IMR-90 (cell line): ENCODE results near the gene MTHFSD. TPM values are rescaled to one million over a fixed set of nuclear protein-coding genes. Genes with fewer than 3 reads are reported as not detected.

Experiments used
- ATAC-seq: fragments of 200-7000 bp; cut with Tn5 transposase; 2 replicates; pipeline ENCODE4 v1.9.1; 2020; ENCODE audit warnings: low read depth, mild to moderate bottlenecking, moderate library complexity
- Bru-seq: library from RNA; stranded (reverse); fragments of 400-500 nt; gene quantifications from one replicate; lab custom pipeline; 2021; lab: Mats Ljungman, UMichigan
- BruChase-seq, 2 experiments: library from RNA; stranded (reverse); fragments of 400-500 nt; gene quantifications; one replicate each; lab custom pipeline; 2021; lab: Mats Ljungman, UMichigan
- BruUV-seq: library from RNA; stranded (reverse); fragments of 400-500 nt; replicated peaks from 2 replicates; lab custom pipeline; 2021; lab: Mats Ljungman, UMichigan
- CTCF ChIA-PET: fragments of 300-600 bp; formaldehyde crosslinking; extraction: SDS; loops from one replicate; lab custom pipeline; 2021; ENCODE audit warnings: antibody characterized with exemption; lab: Yijun Ruan, JAX
- POLR2A ChIA-PET: fragments of 300-600 bp; sonication (Branson Sonifier 250); formaldehyde crosslinking; loops from one replicate; lab custom pipeline; 2022; ENCODE audit warnings: antibody characterized with exemption; ENCODE audit not compliant: unreplicated experiment; lab: Charles Lee
- DNase-seq: peaks from one replicate; pipeline ENCODE4 v3.0.0; 2013
- H2AFZ ChIP-seq: replicated peaks from 2 replicates; pipeline ENCODE3; 2013; ENCODE audit warnings: low read length, mild to moderate bottlenecking; ENCODE audit not compliant: poor library complexity
- H2AK5ac ChIP-seq: 2 replicates; pipeline ENCODE4 v1.6.1; 2013; ENCODE audit warnings: low read depth, low read length, inconsistent platforms
- H2AK9ac ChIP-seq: replicated peaks from 2 replicates; pipeline ENCODE3; 2013; ENCODE audit warnings: mild to moderate bottlenecking, low read depth, low read length, moderate library complexity; ENCODE audit not compliant: poor library complexity
- H2BK120ac ChIP-seq: 2 replicates; pipeline ENCODE4 v1.6.1; 2013; ENCODE audit warnings: low read depth, low read length, inconsistent platforms
- H2BK15ac ChIP-seq: 3 replicates; pipeline ENCODE4 v1.6.1; 2013; ENCODE audit warnings: low read depth, low read length, inconsistent platforms
- H2BK20ac ChIP-seq: 2 replicates; pipeline ENCODE4 v1.6.1; 2013; ENCODE audit warnings: low read depth, mild to moderate bottlenecking, inconsistent platforms, low read length, moderate library complexity
- H2BK5ac ChIP-seq: 2 replicates; pipeline ENCODE4 v1.6.1; 2013; ENCODE audit warnings: mild to moderate bottlenecking, low read depth, low read length, inconsistent platforms; ENCODE audit not compliant: poor library complexity, severe bottlenecking
- H3K14ac ChIP-seq: replicated peaks from 2 replicates; pipeline ENCODE4 v1.6.1; 2013; ENCODE audit warnings: low read depth, low read length, inconsistent platforms
- H3K18ac ChIP-seq: 2 replicates; pipeline ENCODE4 v1.6.1; 2013; ENCODE audit warnings: low read depth, low read length, control low read depth
- H3K23ac ChIP-seq: 2 replicates; pipeline ENCODE4 v1.6.1; 2013; ENCODE audit warnings: low read depth, low read length, inconsistent platforms
- H3K27ac ChIP-seq: 2 replicates; pipeline ENCODE4 v1.5.1; 2013; ENCODE audit warnings: mild to moderate bottlenecking, control low read depth, low read length; ENCODE audit not compliant: insufficient read depth
- H3K27me3 ChIP-seq: 2 replicates; pipeline ENCODE4 v1.6.1; 2013; ENCODE audit warnings: low read length; ENCODE audit not compliant: control insufficient read depth, insufficient read depth
- H3K36me3 ChIP-seq: 2 replicates; pipeline ENCODE4 v1.6.1; 2013; ENCODE audit warnings: low read length, mixed read lengths; ENCODE audit not compliant: control insufficient read depth, insufficient read depth
- H3K4ac ChIP-seq: 2 replicates; pipeline ENCODE4 v1.6.1; 2013; ENCODE audit warnings: low read depth, low read length, inconsistent platforms
- H3K4me1 ChIP-seq: 2 replicates; pipeline ENCODE4 v1.6.1; 2013; ENCODE audit warnings: low read length, mixed read lengths; ENCODE audit not compliant: control insufficient read depth, insufficient read depth
- H3K4me2 ChIP-seq: 2 replicates; pipeline ENCODE4 v1.6.1; 2013; ENCODE audit warnings: low read depth, mild to moderate bottlenecking, control low read depth, low read length, moderate library complexity
- H3K4me3 ChIP-seq: 2 replicates; pipeline ENCODE4 v1.5.1; 2013; ENCODE audit warnings: low read depth, mild to moderate bottlenecking, control low read depth, low read length, moderate library complexity; ENCODE audit not compliant: insufficient read depth
- H3K56ac ChIP-seq: 2 replicates; pipeline ENCODE4 v1.6.1; 2013; ENCODE audit warnings: low read length, inconsistent platforms; ENCODE audit not compliant: insufficient read depth; ENCODE audit errors: extremely low read depth
- H3K79me1 ChIP-seq, 2 experiments: 2 replicates each; pipeline ENCODE4 v1.6.1; 2013; ENCODE audit warnings: low read length in 2 of 2, inconsistent platforms in 1 of 2, low read depth in 1 of 2
- H3K9ac ChIP-seq: 2 replicates; pipeline ENCODE4 v1.6.1; 2013; ENCODE audit warnings: low read depth, low read length, control low read depth
- H3K9me1 ChIP-seq: 2 replicates; pipeline ENCODE4 v1.6.1; 2013; ENCODE audit warnings: low read length, inconsistent platforms; ENCODE audit not compliant: insufficient read depth
- H3K9me3 ChIP-seq: 2 replicates; pipeline ENCODE4 v1.6.1; 2013; ENCODE audit warnings: low read length; ENCODE audit not compliant: control insufficient read depth, insufficient read depth
- H4K20me1 ChIP-seq: 2 replicates; pipeline ENCODE4 v1.6.1; 2013; ENCODE audit warnings: low read length, inconsistent platforms; ENCODE audit not compliant: insufficient read depth
- H4K5ac ChIP-seq: 2 replicates; pipeline ENCODE4 v1.6.1; 2013; ENCODE audit warnings: mild to moderate bottlenecking, low read depth, low read length, control low read depth
- H4K8ac ChIP-seq, 2 experiments: 2 replicates each; pipeline ENCODE4 v1.6.1; 2013; ENCODE audit warnings: low read depth in 2 of 2, low read length in 2 of 2, control low read depth in 1 of 2, inconsistent platforms in 1 of 2
- H4K91ac ChIP-seq: 2 replicates; pipeline ENCODE4 v1.6.1; 2013; ENCODE audit warnings: low read depth, low read length, inconsistent platforms; ENCODE audit not compliant: insufficient read depth
- CHD1 ChIP-seq: IDR thresholded peaks from 2 replicates; pipeline ENCODE4 v1.6.1; 2012; ENCODE audit warnings: low read depth, low read length, improper control_type of control experiment
- MAZ ChIP-seq: IDR thresholded peaks from 2 replicates; pipeline ENCODE4 v1.6.1; 2012; ENCODE audit warnings: low read depth, mild to moderate bottlenecking, low read length, improper control_type of control experiment, moderate library complexity, borderline replicate concordance
- POLR2A ChIP-seq: IDR thresholded peaks from 2 replicates; pipeline ENCODE4 v1.6.1; 2012; ENCODE audit warnings: mild to moderate bottlenecking, low read depth, low read length
- SMC3 ChIP-seq: fragments of 150-350 bp; IDR thresholded peaks from 2 replicates; pipeline ENCODE4 v1.6.1; 2016; ENCODE audit warnings: low read depth, mild to moderate bottlenecking, antibody characterized with exemption, low read length, moderate library complexity
- WGBS, 2 experiments: methylation state at CpG; one replicate each; pipeline versions ENCODE4 v1.1.5 to v1.1.7; 2013; ENCODE audit warnings: missing lambda C conversion rate in 2 of 2; ENCODE audit not compliant: insufficient read length in 1 of 2; ENCODE audit errors: extremely low coverage in 2 of 2; 5-methylcytosine and 5-hydroxymethylcytosine counted together
- dilution Hi-C: fragments of 300-500 bp; cut with HindIII; formaldehyde crosslinking; loops from one replicate; pipeline ENCODE4 v1.14.3; 2018; ENCODE audit warnings: low sequenced_read_pairs; ENCODE audit not compliant: unreplicated experiment
- in situ Hi-C: fragments of 300-500 bp; cut with MboI; formaldehyde crosslinking; loops from 3 replicates; pipeline ENCODE4 v1.14.3; 2019; ENCODE audit warnings: low sequenced_read_pairs, inconsistent platforms, mixed read lengths
- intact Hi-C: fragments of 100-400 bp; cut with micrococcal nuclease; formaldehyde crosslinking; loops from 2 replicates; pipeline ENCODE4 v1.10.0; 2022
- long read RNA-seq: library from polyadenylated mRNA; unstranded; transcript quantifications from one replicate; pipeline ENCODE4 v2.0.0, GENCODE V29; 2021; ENCODE audit not compliant: unreplicated experiment
- polyA plus RNA-seq, 3 experiments: library from polyadenylated mRNA; depleted of rRNA; stranded (reverse); fragments of >200 nt; gene quantifications; 2 replicates each; pipeline ENCODE4 v1.2.3, GENCODE V29; 2012; ENCODE audit warnings: low replicate concordance in 1 of 3
- total RNA-seq: library from RNA; depleted of rRNA; stranded (reverse); fragments of >200 nt; gene quantifications from 2 replicates; pipeline ENCODE4 v1.2.3, GENCODE V29; 2012; rRNA removed
- TF ChIP-seq, protein P1 (sequence below): fragments of 150-350 bp; IDR thresholded peaks from 2 replicates; pipeline ENCODE4 v1.6.1; 2017; ENCODE audit warnings: mild to moderate bottlenecking, antibody characterized with exemption, low read length, low read depth

Gene MTHFSD, protein sequence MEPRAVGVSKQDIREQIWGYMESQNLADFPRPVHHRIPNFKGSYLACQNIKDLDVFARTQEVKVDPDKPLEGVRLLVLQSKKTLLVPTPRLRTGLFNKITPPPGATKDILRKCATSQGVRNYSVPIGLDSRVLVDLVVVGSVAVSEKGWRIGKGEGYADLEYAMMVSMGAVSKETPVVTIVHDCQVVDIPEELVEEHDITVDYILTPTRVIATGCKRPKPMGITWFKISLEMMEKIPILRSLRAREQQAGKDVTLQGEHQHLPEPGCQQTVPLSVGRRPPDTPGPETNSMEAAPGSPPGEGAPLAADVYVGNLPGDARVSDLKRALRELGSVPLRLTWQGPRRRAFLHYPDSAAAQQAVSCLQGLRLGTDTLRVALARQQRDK
- 7.8 and 8.2 TPM in 2 replicates for total RNA-seq
- polyA plus RNA-seq (2012; rRNA removed), result 13.7 and 16.8 TPM in 2 replicates
- 5.6 and 7.9 TPM in 2 replicates for polyA plus RNA-seq (2012; cell fraction: cytosol; rRNA removed)
- 71.8 and 97.1 TPM in 2 replicates for polyA plus RNA-seq (2012; cell fraction: nucleus; rRNA removed; ENCODE audit: low replicate concordance)
- Bru-seq, nascent RNA, result percentile 55 among the genes with signal in this experiment
- BruChase-seq, experiment 1, labeled RNA remaining after a 6-hour chase, result percentile 52 among the genes with signal in this experiment
- percentile 64 among the genes with signal in this experiment for BruChase-seq, experiment 2, labeled RNA remaining after a 2-hour chase
- long read RNA-seq, partial matches to known transcripts, result 0 of 8 reads
- long read RNA-seq, other reads (novel, unspliced or antisense), result 2 of 8 reads

DNA sequence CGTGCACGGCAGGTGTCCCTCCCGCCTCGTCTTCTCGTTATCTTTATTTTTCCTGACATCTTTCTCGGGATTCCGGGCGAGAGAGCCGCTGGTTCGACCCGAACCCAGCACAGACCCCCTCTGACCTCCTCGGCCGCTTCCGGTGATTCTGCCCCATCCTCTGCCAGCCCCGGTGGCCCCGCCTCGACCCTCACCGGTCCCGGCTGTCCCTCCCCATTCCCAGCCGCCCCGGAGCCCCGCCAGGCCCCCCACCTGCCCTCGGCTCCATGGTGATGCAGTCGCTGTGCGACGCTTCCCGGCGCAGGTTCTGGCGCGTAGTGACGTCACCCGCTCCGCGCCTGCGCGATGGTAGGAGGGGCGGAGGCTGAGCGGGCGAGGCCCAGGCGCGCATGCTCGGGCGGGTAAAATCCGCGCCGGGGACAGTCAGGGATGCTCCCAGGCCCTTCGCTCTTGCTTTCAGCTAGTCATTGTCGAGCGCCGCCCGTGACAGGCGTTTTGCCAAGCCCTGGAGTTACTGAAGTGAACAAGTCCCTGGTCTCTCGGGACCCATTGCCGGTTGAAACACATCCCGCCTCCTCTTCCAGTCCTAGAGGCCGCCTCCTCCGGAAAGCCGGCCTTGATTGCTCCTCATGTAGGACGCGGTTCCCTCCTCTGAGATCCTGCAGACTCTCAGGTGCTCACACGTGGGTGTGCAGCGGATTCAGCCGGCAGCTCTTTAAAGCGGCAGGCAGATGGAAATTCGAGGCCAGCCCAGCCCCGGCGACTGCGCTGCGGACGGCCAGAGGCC, at the start of gene MTHFSD:
TSS of gene MTHFSD (minus strand) at position 319 of the 787 bp plus-strand sequence. CDS start at position 268, 51 bp downstream.
- H4K5ac ChIP-seq, result peak within 1 kb of the TSS; percentile 98
- peak within 1 kb of the TSS; percentile 70 for H3K56ac ChIP-seq
- H3K4me1 ChIP-seq, result peaks cover 7% of the 10 kb centered on the region; the same call in 1 of the 2 replicates
- peak within 1 kb of the TSS; percentile 49; the same call in 1 of the 2 replicates for H3K18ac ChIP-seq
- peak within 1 kb of the TSS; percentile 98 for H3K14ac ChIP-seq
- no peak within 1 kb of the TSS for H2BK20ac ChIP-seq
- H3K27ac ChIP-seq, result peak within 1 kb of the TSS; percentile 85
- H3K36me3 ChIP-seq, result peaks cover 13% of the 10 kb centered on the region
- peaks cover 7% of the 10 kb centered on the region for H3K9me1 ChIP-seq
- H4K20me1 ChIP-seq, result no peaks in the 10 kb centered on the region
- POLR2A ChIA-PET, result no interaction called here
- H2AK5ac ChIP-seq, result peak within 1 kb of the TSS; percentile 93
- intact Hi-C loops (no loop called here), dilution Hi-C loops (no loop called here), in situ Hi-C loops (no loop called here)
- H3K9ac ChIP-seq, result peak within 1 kb of the TSS; percentile 93
- 7% methylated on average over 40 of the region's 70 CpGs; no CpG with 5 or more reads in 1 of the 2 experiments for WGBS, 2 experiments
- peak within 1 kb of the TSS; percentile 85 for H4K91ac ChIP-seq
- peak within 1 kb of the TSS; percentile 59 for H2BK5ac ChIP-seq
- no peaks in the 10 kb centered on the region for H3K27me3 ChIP-seq
- no peaks in the 10 kb centered on the region for H3K9me3 ChIP-seq
- H3K79me1 ChIP-seq, result peaks cover 18 to 37% of the 10 kb centered on the region in 2 experiments
- H3K23ac ChIP-seq, result peak within 1 kb of the TSS; percentile 77
- peak within 1 kb of the TSS; percentile 96 to 99 for H4K8ac ChIP-seq
- peak within 1 kb of the TSS; percentile 94 for H3K4ac ChIP-seq
- H2AK9ac ChIP-seq, result peak within 1 kb of the TSS; percentile 99
- DNase-seq, result peak; percentile 91
- H2AFZ ChIP-seq, result peak within 1 kb of the TSS; percentile 93
- BruUV-seq, result no TSS peak
- peak; percentile 95 for ATAC-seq
- TF ChIP-seq CHD1 (no peak), SMC3 (0 out of 2 replicates have a peak, but pooled peaks have one; percentile 0), MAZ (peak; percentile 95), POLR2A (peak; percentile 89)
- TF ChIP-seq, protein P1, sequence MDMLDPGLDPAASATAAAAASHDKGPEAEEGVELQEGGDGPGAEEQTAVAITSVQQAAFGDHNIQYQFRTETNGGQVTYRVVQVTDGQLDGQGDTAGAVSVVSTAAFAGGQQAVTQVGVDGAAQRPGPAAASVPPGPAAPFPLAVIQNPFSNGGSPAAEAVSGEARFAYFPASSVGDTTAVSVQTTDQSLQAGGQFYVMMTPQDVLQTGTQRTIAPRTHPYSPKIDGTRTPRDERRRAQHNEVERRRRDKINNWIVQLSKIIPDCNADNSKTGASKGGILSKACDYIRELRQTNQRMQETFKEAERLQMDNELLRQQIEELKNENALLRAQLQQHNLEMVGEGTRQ, result no peak
- CTCF ChIA-PET, result no interaction called here
- peak within 1 kb of the TSS; percentile 6; the same call in 2 of the 3 replicates for H2BK15ac ChIP-seq
- H3K4me3 ChIP-seq, result peak within 1 kb of the TSS; percentile 77
- H3K4me2 ChIP-seq, result peak within 1 kb of the TSS; percentile 98
- H2BK120ac ChIP-seq, result peak within 1 kb of the TSS; percentile 24; the same call in 1 of the 2 replicates
